IMR-90 (cell line): ENCODE data around the gene MKS1. TPM values are rescaled to one million over a fixed set of nuclear protein-coding genes. Genes with fewer than 3 reads are reported as not detected.

ENCODE experiments used
- ATAC-seq: fragments of 200-7000 bp; cut with Tn5 transposase; 2 replicates; pipeline ENCODE4 v1.9.1; 2020; ENCODE audit warnings: low read depth, mild to moderate bottlenecking, moderate library complexity
- BruUV-seq: library from RNA; stranded (reverse); fragments of 400-500 nt; replicated peaks from 2 replicates; lab custom pipeline; 2021; lab: Mats Ljungman, UMichigan
- CTCF ChIA-PET: fragments of 300-600 bp; formaldehyde crosslinking; extraction: SDS; loops from one replicate; lab custom pipeline; 2021; ENCODE audit warnings: antibody characterized with exemption; lab: Yijun Ruan, JAX
- POLR2A ChIA-PET: fragments of 300-600 bp; sonication (Branson Sonifier 250); formaldehyde crosslinking; loops from one replicate; lab custom pipeline; 2022; ENCODE audit warnings: antibody characterized with exemption; ENCODE audit not compliant: unreplicated experiment; lab: Charles Lee
- DNase-seq: peaks from one replicate; pipeline ENCODE4 v3.0.0; 2013
- H2AFZ ChIP-seq: replicated peaks from 2 replicates; pipeline ENCODE3; 2013; ENCODE audit warnings: low read length, mild to moderate bottlenecking; ENCODE audit not compliant: poor library complexity
- H2AK5ac ChIP-seq: 2 replicates; pipeline ENCODE4 v1.6.1; 2013; ENCODE audit warnings: low read depth, low read length, inconsistent platforms
- H2AK9ac ChIP-seq: replicated peaks from 2 replicates; pipeline ENCODE3; 2013; ENCODE audit warnings: mild to moderate bottlenecking, low read depth, low read length, moderate library complexity; ENCODE audit not compliant: poor library complexity
- H2BK120ac ChIP-seq: 2 replicates; pipeline ENCODE4 v1.6.1; 2013; ENCODE audit warnings: low read depth, low read length, inconsistent platforms
- H2BK15ac ChIP-seq: 3 replicates; pipeline ENCODE4 v1.6.1; 2013; ENCODE audit warnings: low read depth, low read length, inconsistent platforms
- H2BK20ac ChIP-seq: 2 replicates; pipeline ENCODE4 v1.6.1; 2013; ENCODE audit warnings: low read depth, mild to moderate bottlenecking, inconsistent platforms, low read length, moderate library complexity
- H2BK5ac ChIP-seq: 2 replicates; pipeline ENCODE4 v1.6.1; 2013; ENCODE audit warnings: mild to moderate bottlenecking, low read depth, low read length, inconsistent platforms; ENCODE audit not compliant: poor library complexity, severe bottlenecking
- H3K14ac ChIP-seq: replicated peaks from 2 replicates; pipeline ENCODE4 v1.6.1; 2013; ENCODE audit warnings: low read depth, low read length, inconsistent platforms
- H3K18ac ChIP-seq: 2 replicates; pipeline ENCODE4 v1.6.1; 2013; ENCODE audit warnings: low read depth, low read length, control low read depth
- H3K23ac ChIP-seq: 2 replicates; pipeline ENCODE4 v1.6.1; 2013; ENCODE audit warnings: low read depth, low read length, inconsistent platforms
- H3K27ac ChIP-seq: 2 replicates; pipeline ENCODE4 v1.5.1; 2013; ENCODE audit warnings: mild to moderate bottlenecking, control low read depth, low read length; ENCODE audit not compliant: insufficient read depth
- H3K27me3 ChIP-seq: 2 replicates; pipeline ENCODE4 v1.6.1; 2013; ENCODE audit warnings: low read length; ENCODE audit not compliant: control insufficient read depth, insufficient read depth
- H3K36me3 ChIP-seq: 2 replicates; pipeline ENCODE4 v1.6.1; 2013; ENCODE audit warnings: low read length, mixed read lengths; ENCODE audit not compliant: control insufficient read depth, insufficient read depth
- H3K4ac ChIP-seq: 2 replicates; pipeline ENCODE4 v1.6.1; 2013; ENCODE audit warnings: low read depth, low read length, inconsistent platforms
- H3K4me1 ChIP-seq: 2 replicates; pipeline ENCODE4 v1.6.1; 2013; ENCODE audit warnings: low read length, mixed read lengths; ENCODE audit not compliant: control insufficient read depth, insufficient read depth
- H3K4me2 ChIP-seq: 2 replicates; pipeline ENCODE4 v1.6.1; 2013; ENCODE audit warnings: low read depth, mild to moderate bottlenecking, control low read depth, low read length, moderate library complexity
- H3K4me3 ChIP-seq: 2 replicates; pipeline ENCODE4 v1.5.1; 2013; ENCODE audit warnings: low read depth, mild to moderate bottlenecking, control low read depth, low read length, moderate library complexity; ENCODE audit not compliant: insufficient read depth
- H3K56ac ChIP-seq: 2 replicates; pipeline ENCODE4 v1.6.1; 2013; ENCODE audit warnings: low read length, inconsistent platforms; ENCODE audit not compliant: insufficient read depth; ENCODE audit errors: extremely low read depth
- H3K79me1 ChIP-seq, 2 experiments: 2 replicates each; pipeline ENCODE4 v1.6.1; 2013; ENCODE audit warnings: low read length in 2 of 2, inconsistent platforms in 1 of 2, low read depth in 1 of 2
- H3K9ac ChIP-seq: 2 replicates; pipeline ENCODE4 v1.6.1; 2013; ENCODE audit warnings: low read depth, low read length, control low read depth
- H3K9me1 ChIP-seq: 2 replicates; pipeline ENCODE4 v1.6.1; 2013; ENCODE audit warnings: low read length, inconsistent platforms; ENCODE audit not compliant: insufficient read depth
- H3K9me3 ChIP-seq: 2 replicates; pipeline ENCODE4 v1.6.1; 2013; ENCODE audit warnings: low read length; ENCODE audit not compliant: control insufficient read depth, insufficient read depth
- H4K20me1 ChIP-seq: 2 replicates; pipeline ENCODE4 v1.6.1; 2013; ENCODE audit warnings: low read length, inconsistent platforms; ENCODE audit not compliant: insufficient read depth
- H4K5ac ChIP-seq: 2 replicates; pipeline ENCODE4 v1.6.1; 2013; ENCODE audit warnings: mild to moderate bottlenecking, low read depth, low read length, control low read depth
- H4K8ac ChIP-seq, 2 experiments: 2 replicates each; pipeline ENCODE4 v1.6.1; 2013; ENCODE audit warnings: low read depth in 2 of 2, low read length in 2 of 2, control low read depth in 1 of 2, inconsistent platforms in 1 of 2
- H4K91ac ChIP-seq: 2 replicates; pipeline ENCODE4 v1.6.1; 2013; ENCODE audit warnings: low read depth, low read length, inconsistent platforms; ENCODE audit not compliant: insufficient read depth
- BHLHE40 ChIP-seq: fragments of 150-350 bp; IDR thresholded peaks from 2 replicates; pipeline ENCODE4 v1.6.1; 2016; ENCODE audit warnings: mild to moderate bottlenecking, low read depth, low read length
- CEBPB ChIP-seq: IDR thresholded peaks from 2 replicates; pipeline ENCODE4 v1.6.1; 2012; ENCODE audit warnings: low read depth, low read length, improper control_type of control experiment
- CHD1 ChIP-seq: IDR thresholded peaks from 2 replicates; pipeline ENCODE4 v1.6.1; 2012; ENCODE audit warnings: low read depth, low read length, improper control_type of control experiment
- FOS ChIP-seq: fragments of 150-350 bp; IDR thresholded peaks from 2 replicates; pipeline ENCODE4 v1.6.1; 2016; ENCODE audit warnings: low read depth, low read length
- MAFK ChIP-seq: IDR thresholded peaks from 2 replicates; pipeline ENCODE4 v1.6.1; 2012; ENCODE audit warnings: low read depth, low read length, improper control_type of control experiment
- MAZ ChIP-seq: IDR thresholded peaks from 2 replicates; pipeline ENCODE4 v1.6.1; 2012; ENCODE audit warnings: low read depth, mild to moderate bottlenecking, low read length, improper control_type of control experiment, moderate library complexity, borderline replicate concordance
- MXI1 ChIP-seq: IDR thresholded peaks from 2 replicates; pipeline ENCODE4 v1.6.1; 2012; ENCODE audit warnings: low read depth, mild to moderate bottlenecking, low read length, moderate library complexity, borderline replicate concordance
- NFE2L2 ChIP-seq: fragments of 150-350 bp; IDR thresholded peaks from 2 replicates; pipeline ENCODE4 v1.6.1; 2016; ENCODE audit warnings: low read depth, mild to moderate bottlenecking, low read length
- POLR2A ChIP-seq: IDR thresholded peaks from 2 replicates; pipeline ENCODE4 v1.6.1; 2012; ENCODE audit warnings: mild to moderate bottlenecking, low read depth, low read length
- RAD21 ChIP-seq: IDR thresholded peaks from 2 replicates; pipeline ENCODE4 v1.6.1; 2012; ENCODE audit warnings: low read length, improper control_type of control experiment
- RCOR1 ChIP-seq: IDR thresholded peaks from 2 replicates; pipeline ENCODE4 v1.6.1; 2012; ENCODE audit warnings: mild to moderate bottlenecking, low read length, improper control_type of control experiment; ENCODE audit not compliant: insufficient replicate concordance
- RFX5 ChIP-seq: IDR thresholded peaks from 2 replicates; pipeline ENCODE4 v1.8.0; 2012; ENCODE audit warnings: low read depth, mild to moderate bottlenecking, low read length, moderate library complexity
- SMC3 ChIP-seq: fragments of 150-350 bp; IDR thresholded peaks from 2 replicates; pipeline ENCODE4 v1.6.1; 2016; ENCODE audit warnings: low read depth, mild to moderate bottlenecking, antibody characterized with exemption, low read length, moderate library complexity
- WGBS, 2 experiments: methylation state at CpG; one replicate each; pipeline versions ENCODE4 v1.1.5 to v1.1.7; 2013; ENCODE audit warnings: missing lambda C conversion rate in 2 of 2; ENCODE audit not compliant: insufficient read length in 1 of 2; ENCODE audit errors: extremely low coverage in 2 of 2; 5-methylcytosine and 5-hydroxymethylcytosine counted together
- dilution Hi-C: fragments of 300-500 bp; cut with HindIII; formaldehyde crosslinking; loops from one replicate; pipeline ENCODE4 v1.14.3; 2018; ENCODE audit warnings: low sequenced_read_pairs; ENCODE audit not compliant: unreplicated experiment
- in situ Hi-C: fragments of 300-500 bp; cut with MboI; formaldehyde crosslinking; loops from 3 replicates; pipeline ENCODE4 v1.14.3; 2019; ENCODE audit warnings: low sequenced_read_pairs, inconsistent platforms, mixed read lengths
- intact Hi-C: fragments of 100-400 bp; cut with micrococcal nuclease; formaldehyde crosslinking; loops from 2 replicates; pipeline ENCODE4 v1.10.0; 2022
- polyA plus RNA-seq, 3 experiments: library from polyadenylated mRNA; depleted of rRNA; stranded (reverse); fragments of >200 nt; gene quantifications; 2 replicates each; pipeline ENCODE4 v1.2.3, GENCODE V29; 2012; ENCODE audit warnings: low replicate concordance in 1 of 3
- total RNA-seq: library from RNA; depleted of rRNA; stranded (reverse); fragments of >200 nt; gene quantifications from 2 replicates; pipeline ENCODE4 v1.2.3, GENCODE V29; 2012
- TF ChIP-seq, protein P1 (sequence below): fragments of 150-350 bp; IDR thresholded peaks from 2 replicates; pipeline ENCODE4 v1.6.1; 2016; ENCODE audit warnings: low read depth, mild to moderate bottlenecking, low read length, moderate library complexity, borderline replicate concordance
- TF ChIP-seq, protein P2 (sequence below): fragments of 150-350 bp; IDR thresholded peaks from 2 replicates; pipeline ENCODE4 v1.6.1; 2017; ENCODE audit warnings: mild to moderate bottlenecking, antibody characterized with exemption, low read length, low read depth
- TF ChIP-seq, protein P3 (sequence below): conservative IDR thresholded peaks from 2 replicates; pipeline ENCODE4 v1.5.1; 2012; ENCODE audit warnings: mild to moderate bottlenecking, low read depth, low read length, improper control_type of control experiment

MKS1 gene
- total and polyA plus RNA-seq, 2 of the 4 experiments (the other 2 are of a cell fraction) = 11.5 to 13.2 TPM

DNA sequence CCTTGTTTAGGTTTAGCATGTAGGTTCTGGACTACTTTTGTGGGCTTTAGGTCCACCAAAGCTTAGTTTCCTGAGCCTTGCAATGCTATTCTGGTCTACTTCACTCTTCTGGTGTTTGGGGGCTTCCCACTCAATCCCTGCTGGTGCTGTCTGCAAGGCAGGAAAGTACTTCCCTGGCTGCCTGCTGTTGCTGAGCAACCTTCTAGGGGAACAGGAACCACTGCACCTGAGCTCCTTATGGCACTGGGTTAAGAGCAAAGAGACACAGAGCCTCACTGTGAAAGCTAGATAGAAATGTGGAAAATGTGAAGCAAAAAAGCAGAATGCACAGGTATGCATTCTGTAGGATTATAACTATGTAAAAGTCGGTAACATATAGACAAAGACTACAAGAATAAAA, 44.7 kb upstream of the MKS1 start:
- no TSS peak for BruUV-seq
- Histone ChIP-seq H2AK5ac (no peak overlapping the region), H3K14ac (no peak overlapping the region), H3K27ac (no peak overlapping the region), H2BK120ac (no peak overlapping the region), H4K91ac (no peak overlapping the region), H2BK15ac (no peak overlapping the region), H3K79me1 (no peaks in the 10 kb centered on the region), H3K56ac (no peak overlapping the region), H2AK9ac (no peak overlapping the region), H3K4me3 (no peak overlapping the region), H3K4ac (no peak overlapping the region), H4K8ac (no peak overlapping the region), H3K9ac (no peak overlapping the region), H3K23ac (no peak overlapping the region), H3K9me3 (no peaks in the 10 kb centered on the region), H4K20me1 (no peaks in the 10 kb centered on the region), H2BK5ac (no peak overlapping the region), H2AFZ (no peak overlapping the region), H3K36me3 (no peaks in the 10 kb centered on the region), H3K4me1 (no peaks in the 10 kb centered on the region), H3K4me2 (no peak overlapping the region), H3K18ac (no peak overlapping the region), H3K9me1 (no peaks in the 10 kb centered on the region), H4K5ac (no peak overlapping the region), H3K27me3 (peaks cover 4% of the 10 kb centered on the region), H2BK20ac (no peak overlapping the region)
- no CpG with 5 or more reads among the region's 1 CpG for WGBS, 2 experiments
- ATAC-seq (no peak), DNase-seq (no peak)
- dilution Hi-C loops (no loop called here), intact Hi-C loops (no loop called here), in situ Hi-C loops (no loop called here)
- ChIA-PET POLR2A (no interaction called here), CTCF (interaction anchor here (1.0 kb wide), 1 partner anchor 14 kb away, joined by 3 read pairs; no protein-coding TSS in a partner anchor)
- TF ChIP-seq MAFK (no peak), RCOR1 (no peak), CHD1 (no peak), RAD21 (no peak), MAZ (no peak), FOS (no peak), SMC3 (no peak), POLR2A (no peak), BHLHE40 (no peak), CEBPB (no peak), MXI1 (no peak), NFE2L2 (no peak), RFX5 (no peak)
- TF ChIP-seq, protein P1, sequence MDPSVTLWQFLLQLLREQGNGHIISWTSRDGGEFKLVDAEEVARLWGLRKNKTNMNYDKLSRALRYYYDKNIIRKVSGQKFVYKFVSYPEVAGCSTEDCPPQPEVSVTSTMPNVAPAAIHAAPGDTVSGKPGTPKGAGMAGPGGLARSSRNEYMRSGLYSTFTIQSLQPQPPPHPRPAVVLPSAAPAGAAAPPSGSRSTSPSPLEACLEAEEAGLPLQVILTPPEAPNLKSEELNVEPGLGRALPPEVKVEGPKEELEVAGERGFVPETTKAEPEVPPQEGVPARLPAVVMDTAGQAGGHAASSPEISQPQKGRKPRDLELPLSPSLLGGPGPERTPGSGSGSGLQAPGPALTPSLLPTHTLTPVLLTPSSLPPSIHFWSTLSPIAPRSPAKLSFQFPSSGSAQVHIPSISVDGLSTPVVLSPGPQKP = no peak
- TF ChIP-seq, protein P2, sequence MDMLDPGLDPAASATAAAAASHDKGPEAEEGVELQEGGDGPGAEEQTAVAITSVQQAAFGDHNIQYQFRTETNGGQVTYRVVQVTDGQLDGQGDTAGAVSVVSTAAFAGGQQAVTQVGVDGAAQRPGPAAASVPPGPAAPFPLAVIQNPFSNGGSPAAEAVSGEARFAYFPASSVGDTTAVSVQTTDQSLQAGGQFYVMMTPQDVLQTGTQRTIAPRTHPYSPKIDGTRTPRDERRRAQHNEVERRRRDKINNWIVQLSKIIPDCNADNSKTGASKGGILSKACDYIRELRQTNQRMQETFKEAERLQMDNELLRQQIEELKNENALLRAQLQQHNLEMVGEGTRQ = no peak
- TF ChIP-seq, protein P3, sequence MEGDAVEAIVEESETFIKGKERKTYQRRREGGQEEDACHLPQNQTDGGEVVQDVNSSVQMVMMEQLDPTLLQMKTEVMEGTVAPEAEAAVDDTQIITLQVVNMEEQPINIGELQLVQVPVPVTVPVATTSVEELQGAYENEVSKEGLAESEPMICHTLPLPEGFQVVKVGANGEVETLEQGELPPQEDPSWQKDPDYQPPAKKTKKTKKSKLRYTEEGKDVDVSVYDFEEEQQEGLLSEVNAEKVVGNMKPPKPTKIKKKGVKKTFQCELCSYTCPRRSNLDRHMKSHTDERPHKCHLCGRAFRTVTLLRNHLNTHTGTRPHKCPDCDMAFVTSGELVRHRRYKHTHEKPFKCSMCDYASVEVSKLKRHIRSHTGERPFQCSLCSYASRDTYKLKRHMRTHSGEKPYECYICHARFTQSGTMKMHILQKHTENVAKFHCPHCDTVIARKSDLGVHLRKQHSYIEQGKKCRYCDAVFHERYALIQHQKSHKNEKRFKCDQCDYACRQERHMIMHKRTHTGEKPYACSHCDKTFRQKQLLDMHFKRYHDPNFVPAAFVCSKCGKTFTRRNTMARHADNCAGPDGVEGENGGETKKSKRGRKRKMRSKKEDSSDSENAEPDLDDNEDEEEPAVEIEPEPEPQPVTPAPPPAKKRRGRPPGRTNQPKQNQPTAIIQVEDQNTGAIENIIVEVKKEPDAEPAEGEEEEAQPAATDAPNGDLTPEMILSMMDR = no peak
